Measurements from ENCODE around the gene KLF8. TPM values are rescaled to one million over a fixed set of nuclear protein-coding genes. Genes with fewer than 3 reads are reported as not detected.
"Not testable (repeated sequence)": the region's sequence is repeated elsewhere in the genome, so short reads cannot be mapped to it uniquely, and the experiment has no call there.

KLF8 gene
- total RNA-seq = 5.2 and 5.9 TPM in 2 replicates

DNA sequence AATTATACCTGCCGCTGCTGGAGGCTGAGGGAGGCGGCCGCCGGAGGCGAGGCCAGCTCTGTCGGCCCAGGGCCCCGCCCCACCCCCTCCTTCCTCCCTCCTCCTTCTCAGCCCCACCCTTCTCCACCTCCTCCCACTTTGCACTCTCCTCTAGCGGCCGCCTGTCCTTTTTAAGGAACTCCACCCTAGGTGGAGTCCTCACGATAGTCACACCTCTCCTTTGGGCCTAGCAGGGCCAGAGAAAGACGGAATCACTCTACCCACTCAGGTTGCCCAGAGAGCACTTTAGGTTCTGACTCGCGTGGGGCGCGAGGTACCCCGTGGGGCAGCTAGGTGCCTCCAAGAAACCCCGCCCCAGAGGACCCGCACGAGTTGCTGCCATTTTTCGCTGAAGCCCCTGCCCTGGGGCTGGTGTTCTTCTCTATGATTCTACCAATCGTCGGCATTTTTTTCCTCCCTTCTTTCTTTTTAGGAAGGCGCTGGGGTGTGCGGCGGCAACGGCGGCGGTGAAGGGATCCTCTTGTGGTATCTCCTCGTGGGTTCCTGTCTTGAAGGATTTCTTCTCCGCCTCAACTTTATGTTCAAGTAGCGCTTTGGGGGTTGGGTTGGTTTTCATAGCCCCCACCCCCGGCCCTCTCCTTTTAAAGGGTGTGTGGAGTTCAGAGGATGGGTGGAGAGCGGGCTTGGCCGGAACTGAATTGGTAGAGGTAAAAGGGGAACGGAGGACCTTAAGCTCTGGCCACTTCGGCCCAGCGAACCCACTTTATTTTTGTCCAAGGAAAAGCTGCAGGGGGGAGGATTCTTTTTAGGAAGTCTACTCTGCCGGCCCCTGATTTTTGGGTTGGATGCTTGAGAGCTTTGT is at the start of gene KLF8:
Gene KLF8 (plus strand): TSS at position 136 of the 862 bp plus-strand sequence. CDS start 979 bp downstream, outside the sequence.
- Mint-ChIP-seq H3K4me1 (peaks cover 28% of the 10 kb centered on the region), H3K4me3 (peak within 1 kb of the TSS; percentile 88), H3K9me3 (no peaks in the 10 kb centered on the region), H3K27me3 (no peaks in the 10 kb centered on the region), H3K36me3 (ENCODE audit: low read depth) (peaks cover 3% of the 10 kb centered on the region), H3K27ac (peak within 1 kb of the TSS; percentile 85)
- intact Hi-C loops (cut with micrococcal nuclease) = loop anchor here (1.0 to 10.0 kb wide), 3 partner anchors 16 to 516 kb away; partner anchors contain the start of gene RRAGB
- DNase-seq = peak; percentile 82

GRCh38 chrX:56206945-56207344 is 25.2 kb upstream of the KLF8 start:
- H3K4me1 Mint-ChIP-seq; H3K36me3 Mint-ChIP-seq (ENCODE audit: low read depth); H3K27ac Mint-ChIP-seq; H3K9me3 Mint-ChIP-seq; H3K4me3 Mint-ChIP-seq; DNase-seq; H3K27me3 Mint-ChIP-seq; intact Hi-C loops (cut with micrococcal nuclease): not testable (repeated sequence)

DNA sequence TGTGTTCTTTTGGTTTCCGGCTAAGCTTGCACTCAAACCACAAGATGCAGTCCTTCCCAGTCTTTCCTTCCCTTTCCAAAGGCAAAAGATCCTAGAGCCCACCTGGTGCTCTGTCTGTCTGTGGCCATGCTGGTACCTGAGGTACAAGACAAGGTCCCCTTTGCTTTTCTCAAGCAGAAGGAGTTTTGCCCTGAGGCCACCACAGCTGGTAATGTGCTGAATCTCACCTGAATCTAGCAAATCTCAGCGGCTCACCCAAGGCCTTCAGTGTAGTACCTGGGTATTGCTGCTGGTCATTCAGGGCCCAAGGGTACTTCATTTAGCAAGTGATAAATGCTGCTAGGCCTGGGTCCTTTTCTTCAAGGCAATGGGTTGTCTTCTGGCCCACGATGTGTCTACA is 20.5 kb upstream of the KLF8 start:
- H3K27ac Mint-ChIP-seq = no peak overlapping the region
- no peaks in the 10 kb centered on the region for H3K27me3 Mint-ChIP-seq
- DNase-seq = no peak
- no peaks in the 10 kb centered on the region for H3K36me3 Mint-ChIP-seq (ENCODE audit: low read depth)
- H3K4me1 Mint-ChIP-seq = no peaks in the 10 kb centered on the region
- no peaks in the 10 kb centered on the region for H3K9me3 Mint-ChIP-seq
- intact Hi-C loops (cut with micrococcal nuclease) = no loop called here
- H3K4me3 Mint-ChIP-seq = no peak overlapping the region

GRCh38 chrX:56216332-56216731 is 15.8 kb upstream of the KLF8 start:
- Mint-ChIP-seq H3K4me3 (no peak overlapping the region), H3K27ac (no peak overlapping the region), H3K9me3 (no peaks in the 10 kb centered on the region), H3K36me3 (ENCODE audit: low read depth) (no peaks in the 10 kb centered on the region), H3K4me1 (no peaks in the 10 kb centered on the region), H3K27me3 (no peaks in the 10 kb centered on the region)
- no peak for DNase-seq
- intact Hi-C loops (cut with micrococcal nuclease) = no loop called here

- Mint-ChIP-seq H3K4me1 (no peaks in the 10 kb centered on the region), H3K27ac (no peak overlapping the region), H3K9me3 (peaks cover 3% of the 10 kb centered on the region), H3K4me3 (no peak overlapping the region), H3K27me3 (no peaks in the 10 kb centered on the region), H3K36me3 (ENCODE audit: low read depth) (no peaks in the 10 kb centered on the region)
- intact Hi-C loops (cut with micrococcal nuclease) = loop anchor here (1.0 kb wide), 1 partner anchor 29 kb away; no protein-coding TSS in a partner anchor
- no peak for DNase-seq
Observed at GRCh38 chrX:56219700-56220099, 12.5 kb upstream of the KLF8 start.

DNA sequence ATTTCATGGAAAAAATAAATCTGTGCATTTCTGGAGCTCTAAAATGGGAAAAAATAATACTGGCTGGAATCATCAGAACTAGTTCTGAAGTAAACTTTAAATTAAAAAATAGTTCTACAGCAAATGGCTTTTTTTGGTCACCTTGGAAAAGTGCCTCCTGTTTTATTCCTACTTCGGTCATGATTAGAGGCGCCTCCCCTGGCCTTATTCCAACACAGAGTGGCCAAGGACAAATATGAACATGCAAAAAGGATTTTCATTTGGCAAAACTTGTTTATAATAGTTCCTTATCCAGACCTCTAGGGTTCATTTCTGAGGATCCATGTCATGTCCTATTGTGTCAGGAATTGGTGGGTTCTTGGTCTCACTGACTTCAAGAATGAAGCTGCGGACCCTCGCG is 11.1 kb upstream of the KLF8 start:
- no peak overlapping the region for H3K27ac Mint-ChIP-seq
- no peaks in the 10 kb centered on the region for H3K36me3 Mint-ChIP-seq (ENCODE audit: low read depth)
- H3K4me3 Mint-ChIP-seq = no peak overlapping the region
- H3K27me3 Mint-ChIP-seq = no peaks in the 10 kb centered on the region
- H3K9me3 Mint-ChIP-seq = peaks cover 3% of the 10 kb centered on the region
- no peaks in the 10 kb centered on the region for H3K4me1 Mint-ChIP-seq
- intact Hi-C loops (cut with micrococcal nuclease) = no loop called here
- no peak for DNase-seq

DNA sequence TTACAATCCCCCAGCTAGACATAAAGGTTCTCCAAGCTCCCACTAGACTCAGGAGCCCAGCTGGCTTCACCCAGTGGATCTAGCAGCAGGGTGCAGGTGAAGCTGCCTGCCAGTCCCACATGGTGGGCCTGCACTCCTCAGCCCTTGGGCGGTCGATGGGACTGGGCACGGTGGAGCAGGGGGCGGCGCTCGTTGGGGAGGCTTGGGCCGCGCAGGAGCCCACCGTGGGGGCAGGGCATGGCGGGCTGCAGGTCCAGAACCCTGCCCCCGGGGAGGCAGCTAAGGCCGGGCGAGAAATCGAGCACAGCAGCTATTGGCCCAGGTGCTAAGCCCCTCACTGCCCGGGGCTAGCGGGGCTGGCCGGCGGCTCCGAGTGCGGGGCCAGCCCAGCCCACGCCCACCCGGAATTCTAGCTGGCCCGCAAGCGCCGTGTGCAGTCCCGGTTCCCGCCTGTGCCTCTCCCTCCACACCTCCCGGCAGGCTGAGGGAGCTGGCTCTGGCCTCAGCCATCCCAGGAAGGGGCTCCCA is 9.6 kb upstream of the KLF8 start:
- H3K4me1 Mint-ChIP-seq = no peaks in the 10 kb centered on the region
- H3K27ac Mint-ChIP-seq = no peak overlapping the region
- H3K27me3 Mint-ChIP-seq = no peaks in the 10 kb centered on the region
- H3K9me3 Mint-ChIP-seq = peaks cover 3% of the 10 kb centered on the region
- intact Hi-C loops (cut with micrococcal nuclease) = no loop called here
- DNase-seq = no peak
- H3K4me3 Mint-ChIP-seq = no peak overlapping the region
- H3K36me3 Mint-ChIP-seq (ENCODE audit: low read depth) = no peaks in the 10 kb centered on the region

- Mint-ChIP-seq H3K36me3 (ENCODE audit: low read depth) (no peaks in the 10 kb centered on the region), H3K27ac (no peak overlapping the region), H3K27me3 (no peaks in the 10 kb centered on the region), H3K4me1 (peaks cover 8% of the 10 kb centered on the region), H3K4me3 (no peak overlapping the region), H3K9me3 (peaks cover under 1% of the 10 kb centered on the region)
- intact Hi-C loops (cut with micrococcal nuclease) = no loop called here
- no peak for DNase-seq
Observed at GRCh38 chrX:56226980-56227379, 5.2 kb upstream of the KLF8 start.

- H3K27me3 Mint-ChIP-seq = no peaks in the 10 kb centered on the region
- intact Hi-C loops (cut with micrococcal nuclease) = no loop called here
- H3K27ac Mint-ChIP-seq = no peak overlapping the region
- H3K9me3 Mint-ChIP-seq = no peaks in the 10 kb centered on the region
- peak overlapping the region; percentile 14 for H3K4me3 Mint-ChIP-seq
- no peaks in the 10 kb centered on the region for H3K36me3 Mint-ChIP-seq (ENCODE audit: low read depth)
- peaks cover 16% of the 10 kb centered on the region for H3K4me1 Mint-ChIP-seq
- DNase-seq = no peak
Observed at GRCh38 chrX:56228914-56229313, 3.2 kb upstream of the KLF8 start.

DNA sequence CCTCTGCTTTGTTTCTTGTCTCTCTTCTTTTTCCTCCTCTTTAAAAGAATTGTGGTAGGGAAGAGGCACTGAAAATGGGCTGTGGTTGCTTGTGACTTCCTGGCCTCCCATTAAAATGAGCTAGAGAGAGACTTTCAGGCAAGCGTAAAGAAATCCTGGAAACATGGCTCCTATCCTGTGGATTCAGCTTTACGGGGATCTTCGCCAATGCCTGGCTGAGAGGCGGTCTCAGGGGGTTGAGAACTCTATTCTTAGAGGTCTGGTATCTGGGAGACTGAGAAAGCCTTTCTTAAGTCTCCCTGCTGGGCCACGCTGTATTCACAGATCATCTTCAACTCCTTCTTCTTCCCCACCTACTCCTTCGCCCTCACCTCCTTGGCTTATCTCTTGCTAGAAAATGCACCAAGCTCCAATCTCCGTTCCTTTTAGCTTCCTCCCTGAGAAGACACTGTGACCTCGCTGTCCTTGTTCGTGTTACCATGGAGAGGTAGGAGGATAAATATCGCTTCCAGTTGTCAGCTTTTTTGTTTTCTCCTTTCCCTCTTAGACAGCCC is 542 bp upstream of the KLF8 start:
- Mint-ChIP-seq H3K4me3 (peak overlapping the region; percentile 88), H3K27me3 (no peaks in the 10 kb centered on the region), H3K9me3 (no peaks in the 10 kb centered on the region), H3K4me1 (peaks cover 28% of the 10 kb centered on the region), H3K27ac (no peak overlapping the region), H3K36me3 (ENCODE audit: low read depth) (peaks cover 3% of the 10 kb centered on the region)
- intact Hi-C loops (cut with micrococcal nuclease) = loop anchor here (2.0 to 10.0 kb wide), 2 partner anchors 327 to 515 kb away; partner anchors contain the start of gene RRAGB
- DNase-seq = no peak

DNA sequence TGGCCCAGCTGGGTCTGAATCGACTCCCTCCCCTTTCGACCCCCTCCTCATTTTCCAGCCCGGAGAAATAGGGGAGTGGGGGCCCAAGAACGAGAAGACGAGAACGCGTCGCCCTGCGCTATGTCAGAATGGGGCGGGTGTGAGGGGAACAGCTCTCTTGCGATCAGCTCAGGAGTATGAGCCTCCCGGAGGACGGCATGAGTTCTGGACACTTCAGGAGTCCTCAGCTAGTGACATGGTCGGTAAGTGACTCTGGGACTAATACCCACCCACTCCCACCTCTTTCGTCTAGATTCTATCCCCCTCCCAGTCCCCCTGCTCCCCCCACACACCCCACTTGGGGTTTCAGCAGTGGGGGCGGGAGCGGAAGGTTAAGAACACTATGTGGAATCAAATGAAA is 944 bp downstream of the KLF8 start:
- Mint-ChIP-seq H3K27me3 (no peaks in the 10 kb centered on the region), H3K27ac (peak overlapping the region; percentile 85), H3K4me1 (peaks cover 28% of the 10 kb centered on the region), H3K36me3 (ENCODE audit: low read depth) (peaks cover 3% of the 10 kb centered on the region), H3K9me3 (no peaks in the 10 kb centered on the region), H3K4me3 (peak overlapping the region; percentile 88)
- intact Hi-C loops (cut with micrococcal nuclease) = loop anchor here (1.0 to 10.0 kb wide), 3 partner anchors 15 to 516 kb away; partner anchors contain the start of gene RRAGB
- DNase-seq = peak; percentile 57

DNA sequence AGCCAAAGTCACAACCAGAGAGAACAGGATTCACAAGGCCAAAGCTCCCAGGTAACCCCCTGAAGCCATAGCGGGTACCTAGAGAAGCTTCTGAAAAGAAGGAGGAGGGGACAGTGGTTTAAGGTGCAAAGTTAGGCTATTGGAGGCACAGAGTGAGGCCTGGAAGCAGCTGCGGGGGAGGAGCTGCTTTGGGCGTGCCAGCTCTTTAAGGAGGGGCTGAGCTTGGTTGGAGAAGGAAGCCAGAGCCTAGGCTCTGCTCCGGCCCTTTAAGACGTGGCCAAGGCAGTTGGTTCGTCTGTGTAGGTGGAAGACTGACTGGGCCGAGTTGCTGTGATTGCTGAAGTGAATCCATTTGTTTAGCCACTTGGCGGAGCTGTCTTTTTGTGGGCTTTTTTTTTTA is 1.5 kb downstream of the KLF8 start:
- intact Hi-C loops (cut with micrococcal nuclease) = loop anchor here (1.0 to 10.0 kb wide), 3 partner anchors 15 to 517 kb away; partner anchors contain the start of gene RRAGB
- H3K27ac Mint-ChIP-seq = peak overlapping the region; percentile 85
- peaks cover 28% of the 10 kb centered on the region for H3K4me1 Mint-ChIP-seq
- H3K4me3 Mint-ChIP-seq = peak overlapping the region; percentile 88
- H3K9me3 Mint-ChIP-seq = no peaks in the 10 kb centered on the region
- peaks cover 6% of the 10 kb centered on the region for H3K36me3 Mint-ChIP-seq (ENCODE audit: low read depth)
- no peaks in the 10 kb centered on the region for H3K27me3 Mint-ChIP-seq
- DNase-seq = peak; percentile 78

GRCh38 chrX:56248492-56248891 is 16.3 kb downstream of the KLF8 start:
- peak; percentile 83 for DNase-seq
- intact Hi-C loops (cut with micrococcal nuclease) = loop anchor here (1.0 to 10.0 kb wide), 4 partner anchors 15 to 1114 kb away; no protein-coding TSS in a partner anchor
- H3K36me3 Mint-ChIP-seq (ENCODE audit: low read depth) = peaks cover 7% of the 10 kb centered on the region
- no peaks in the 10 kb centered on the region for H3K9me3 Mint-ChIP-seq
- no peaks in the 10 kb centered on the region for H3K27me3 Mint-ChIP-seq
- peaks cover 9% of the 10 kb centered on the region for H3K4me1 Mint-ChIP-seq
- no peak overlapping the region for H3K4me3 Mint-ChIP-seq
- H3K27ac Mint-ChIP-seq = no peak overlapping the region
